Pulmonary artery endothelial cell (primary cell): Measurements from ENCODE around the gene PRKCSH. TPM values are rescaled to one million over a fixed set of nuclear protein-coding genes. Genes with fewer than 3 reads are reported as not detected.
"Not testable (repeated sequence)": the region's sequence is repeated elsewhere in the genome, so short reads cannot be mapped to it uniquely, and the experiment has no call there.

Experiments used
- DNase-seq: peaks from one replicate; pipeline ENCODE4 v3.0.0-alpha.2; 2011; ENCODE audit warnings: low read depth, low spot score
- total RNA-seq: library from RNA; depleted of rRNA; stranded (reverse); fragments of >200 nt; gene quantifications from 2 replicates; pipeline ENCODE4 v1.2.3, GENCODE V29; 2014

PRKCSH gene
- total RNA-seq, 1 donor from 2014 or later: 154 TPM

DNA sequence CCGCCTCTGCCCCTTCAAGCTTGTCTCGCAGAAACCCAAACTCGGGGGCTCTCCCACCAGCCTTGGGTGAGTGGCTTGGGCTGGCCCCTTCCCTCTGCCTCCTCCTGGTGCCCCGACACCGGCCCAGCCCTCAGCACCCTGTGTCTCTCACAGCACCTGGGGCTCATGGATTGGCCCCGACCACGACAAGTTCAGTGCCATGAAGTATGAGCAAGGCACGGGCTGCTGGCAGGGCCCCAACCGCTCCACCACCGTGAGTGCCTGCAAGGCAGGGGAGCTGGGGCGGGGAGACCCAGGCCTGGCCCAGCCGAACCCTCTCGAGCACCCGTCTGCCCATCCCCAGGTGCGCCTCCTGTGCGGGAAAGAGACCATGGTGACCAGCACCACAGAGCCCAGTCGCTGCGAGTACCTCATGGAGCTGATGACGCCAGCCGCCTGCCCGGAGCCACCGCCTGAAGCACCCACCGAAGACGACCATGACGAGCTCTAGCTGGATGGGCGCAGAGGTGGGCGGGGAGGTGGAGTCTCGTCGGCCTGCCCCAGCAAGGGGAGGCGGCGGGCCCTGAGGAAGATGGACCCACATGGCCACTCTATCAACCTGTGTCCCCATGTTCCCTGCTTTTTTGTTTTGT is 13.6 kb downstream of the PRKCSH start:
- DNase-seq: no peak

DNA sequence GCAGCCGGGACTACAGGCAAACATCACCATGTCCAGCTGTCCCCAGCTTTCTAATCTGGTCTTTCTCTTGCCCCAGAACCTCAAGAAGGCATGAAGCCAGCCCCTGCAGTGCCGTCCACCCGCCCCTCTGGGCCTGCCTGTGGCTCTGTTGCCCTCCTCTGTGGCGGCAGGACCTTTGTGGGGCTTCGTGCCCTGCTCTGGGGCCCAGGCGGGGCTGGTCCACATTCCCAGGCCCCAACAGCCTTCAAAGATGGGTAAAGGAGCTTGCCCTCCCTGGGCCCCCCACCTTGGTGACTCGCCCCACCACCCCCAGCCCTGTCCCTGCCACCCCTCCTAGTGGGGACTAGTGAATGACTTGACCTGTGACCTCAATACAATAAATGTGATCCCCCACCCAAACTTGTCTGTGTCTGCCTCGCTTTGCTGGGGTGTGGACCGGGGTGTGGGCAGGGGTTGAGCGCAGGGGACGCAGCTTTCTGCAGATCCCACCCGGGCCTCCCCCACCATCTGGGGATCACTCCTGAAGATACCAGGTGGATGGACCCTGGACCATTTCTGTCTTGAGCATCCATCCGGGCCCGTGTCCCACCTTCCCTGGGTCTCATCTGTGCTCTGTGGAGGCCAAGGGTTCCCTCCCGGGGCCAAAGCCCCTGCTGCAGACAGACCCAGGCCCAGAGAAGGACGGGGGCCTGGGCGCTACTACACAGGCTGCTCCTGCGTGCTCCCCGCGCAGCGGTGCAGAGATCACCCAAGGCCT is 15.3 kb downstream of the PRKCSH start:
- no peak for DNase-seq

DNA sequence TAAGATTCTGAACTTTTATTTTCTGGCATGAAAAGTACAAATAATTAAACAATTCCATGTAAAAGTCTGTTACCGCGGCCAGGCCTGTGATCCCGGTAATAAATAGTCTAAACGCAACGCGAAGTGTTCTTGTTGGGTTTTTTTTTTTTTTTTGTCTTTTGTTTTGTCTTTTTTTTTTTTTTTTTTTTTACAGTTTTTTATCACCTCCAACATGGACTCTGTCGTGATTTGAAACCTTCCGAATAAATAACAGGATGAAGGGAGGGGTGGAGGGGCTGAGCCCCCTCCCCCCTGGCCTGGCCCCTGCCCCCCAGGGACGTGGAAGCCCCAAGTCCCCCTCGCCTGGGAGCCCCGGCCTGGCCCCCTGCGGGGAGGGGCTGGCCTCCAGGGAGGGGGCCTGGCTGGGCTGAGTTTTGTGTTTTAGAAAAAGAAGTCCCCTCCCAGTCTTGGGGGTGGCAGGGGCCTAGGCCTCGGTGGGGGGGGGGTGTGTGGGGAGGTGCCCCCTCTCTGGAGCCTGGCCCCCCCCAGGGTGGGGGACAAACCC is 16.0 kb downstream of the PRKCSH start:
- no peak for DNase-seq

DNA sequence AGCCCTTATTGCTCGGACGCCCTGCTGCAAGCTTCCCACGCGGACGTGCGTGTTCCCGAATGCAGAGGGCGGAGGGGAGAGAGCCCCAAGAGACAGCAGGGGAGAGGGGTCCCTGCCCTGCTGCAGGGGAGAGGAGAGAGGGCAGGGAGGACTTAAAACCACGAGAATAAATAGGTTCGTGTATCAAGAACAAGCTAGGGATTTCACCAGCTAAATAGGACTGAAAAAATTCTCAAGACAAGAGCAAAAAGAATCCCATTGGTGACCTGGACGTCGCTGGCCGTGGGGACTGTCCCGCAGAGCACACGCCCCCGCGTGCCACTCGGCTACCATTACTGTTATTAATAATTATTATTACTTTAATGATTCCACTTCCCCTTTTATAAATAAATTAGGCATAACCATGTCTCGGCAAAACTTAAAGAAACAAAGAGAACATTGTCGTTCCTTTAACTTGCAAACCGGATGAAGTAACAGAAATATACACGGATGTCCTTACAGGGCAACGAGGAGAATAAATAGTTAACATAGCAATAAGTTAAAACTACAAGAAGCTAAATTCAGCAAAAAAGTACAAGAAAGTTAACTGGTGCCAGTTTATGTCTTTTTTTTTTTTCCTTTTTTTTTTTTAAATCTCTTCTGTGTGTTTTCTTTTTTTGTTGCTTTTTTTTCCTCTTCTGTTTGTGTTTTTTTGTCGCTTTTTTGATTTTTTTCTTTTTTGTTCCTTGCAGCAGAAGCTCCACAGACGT is 16.6 kb downstream of the PRKCSH start:
- DNase-seq: no peak

DNA sequence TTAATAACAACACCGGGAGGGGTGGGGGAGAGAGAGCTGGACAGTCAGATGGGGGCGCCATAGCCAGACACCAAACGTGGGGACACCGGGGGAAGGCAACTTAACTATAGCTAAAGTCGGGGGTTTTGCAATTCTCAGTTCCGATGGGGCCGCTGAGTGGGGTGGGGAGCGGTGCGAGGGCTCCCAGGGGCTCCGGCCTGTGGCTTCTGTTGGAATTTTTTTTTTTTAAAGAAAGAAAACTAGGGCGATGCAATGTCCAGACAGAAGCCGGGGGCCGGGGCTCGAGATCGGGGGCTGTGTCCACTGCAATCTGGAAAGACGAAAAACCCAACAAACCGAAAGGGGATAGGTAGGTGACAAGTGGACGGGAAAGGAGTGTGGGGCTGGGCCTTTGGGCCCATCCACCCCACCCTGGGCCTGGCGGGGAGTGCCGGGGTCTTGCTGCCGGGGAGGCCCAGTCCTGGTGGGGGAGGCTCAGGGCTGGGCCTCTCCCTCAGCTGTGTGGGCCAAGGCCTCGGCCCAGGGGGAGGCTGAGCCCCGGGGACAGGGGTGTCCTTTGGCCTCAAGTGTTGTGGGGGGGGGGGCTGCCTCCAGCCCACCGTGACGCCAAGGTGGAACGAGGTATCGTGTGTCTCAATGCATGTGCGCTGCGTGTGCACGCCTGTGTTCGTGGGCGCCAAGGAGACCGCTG is 17.3 kb downstream of the PRKCSH start:
- DNase-seq: no peak

DNA sequence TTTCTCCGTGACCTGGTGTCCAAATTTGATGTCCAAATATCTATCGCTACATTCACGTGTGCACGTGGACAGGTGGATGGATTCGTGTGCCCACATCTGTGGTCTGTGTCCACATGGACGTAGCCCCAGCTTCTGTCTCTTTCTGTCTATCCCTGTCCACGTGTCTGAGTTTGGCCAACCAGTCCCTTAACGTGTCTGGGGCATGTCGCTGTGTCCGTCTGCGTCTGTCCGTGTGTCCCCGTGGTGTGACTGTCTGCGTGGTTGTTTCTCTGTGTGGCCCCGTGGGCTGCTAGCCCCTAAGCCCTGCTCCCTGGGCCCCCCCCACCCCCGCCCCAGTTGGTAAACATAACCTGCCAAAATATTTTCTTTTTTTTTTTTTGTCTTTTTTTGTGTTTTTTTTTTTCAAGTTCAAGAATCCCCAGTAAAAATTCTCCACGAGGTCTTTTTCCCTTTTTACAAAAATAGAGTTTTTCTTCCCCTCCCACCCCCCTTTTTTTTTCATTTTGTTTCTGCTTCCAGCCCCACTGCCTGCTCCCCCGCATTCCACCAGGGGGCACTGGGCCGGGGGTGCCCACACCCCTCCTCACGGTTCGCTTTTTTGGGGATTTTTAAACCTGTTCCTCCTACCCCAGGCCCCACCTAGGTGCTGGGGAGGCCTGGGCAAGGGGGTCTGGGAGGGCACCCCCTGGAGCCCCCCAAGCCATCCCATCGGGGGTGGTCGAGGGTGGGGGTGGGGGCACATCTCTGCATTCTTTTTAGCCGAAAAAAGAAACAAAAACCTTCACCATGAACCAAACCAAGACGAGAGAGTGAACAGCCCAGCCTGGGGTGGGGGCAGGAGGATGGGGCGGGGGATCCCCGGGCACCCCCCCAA is 18.3 kb downstream of the PRKCSH start:
- DNase-seq: no peak

DNA sequence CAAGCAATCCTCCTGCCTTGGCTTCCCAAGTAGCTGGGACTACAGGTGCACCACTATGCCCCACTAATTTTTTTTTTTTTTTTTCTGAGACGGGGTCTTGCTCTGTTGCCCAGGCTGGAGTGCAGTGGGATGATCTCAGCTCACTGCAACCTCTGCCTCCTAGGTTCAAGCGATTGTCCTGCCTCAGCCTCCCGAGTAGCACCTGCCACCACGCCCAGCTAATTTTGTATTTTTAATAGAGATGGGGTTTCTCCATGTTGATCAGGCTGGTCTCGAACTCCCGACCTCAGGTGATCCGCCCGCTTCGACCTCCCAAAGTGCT is 19.8 kb downstream of the PRKCSH start:
- not testable (repeated sequence) for DNase-seq

DNA sequence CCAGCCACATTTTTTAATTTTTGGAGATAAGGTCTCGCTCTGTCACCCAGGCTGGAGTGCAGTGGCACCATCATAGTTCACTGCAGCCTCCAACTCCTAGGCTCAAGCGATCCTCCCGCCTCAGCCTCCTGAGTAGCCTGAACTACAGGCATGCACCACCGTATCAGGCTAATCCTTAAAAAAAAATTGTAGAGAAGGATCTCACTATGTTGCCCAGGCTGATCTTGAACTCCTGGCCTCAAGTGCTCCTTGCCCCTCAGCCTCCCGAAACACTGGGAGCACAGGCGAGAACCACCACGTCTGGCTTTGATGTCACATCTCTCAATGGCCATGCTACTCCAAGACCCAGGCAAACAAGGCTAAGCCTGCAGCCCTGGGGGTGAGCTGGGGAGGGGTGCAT is 21.2 kb downstream of the PRKCSH start:
- DNase-seq: no peak

DNA sequence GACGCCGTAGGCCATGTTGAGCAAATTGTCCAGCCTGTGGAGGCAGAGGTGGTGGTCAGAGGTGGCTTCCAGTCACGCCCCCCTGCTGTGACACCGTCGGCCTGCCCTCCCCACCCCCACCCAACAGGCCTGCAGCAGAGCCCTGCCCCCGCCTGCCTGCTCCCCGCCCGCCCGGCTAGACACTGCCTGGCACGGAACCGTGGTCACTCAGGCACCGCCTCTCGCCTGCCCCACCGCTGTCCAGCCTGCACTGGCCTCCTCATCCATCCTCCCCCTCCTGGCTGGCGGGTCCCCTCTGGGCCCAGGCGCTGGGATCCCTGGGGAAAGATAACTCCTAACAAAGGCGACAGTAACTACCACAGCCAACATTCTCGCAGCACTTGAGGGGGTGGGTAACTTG is 21.7 kb downstream of the PRKCSH start:
- no peak for DNase-seq

DNA sequence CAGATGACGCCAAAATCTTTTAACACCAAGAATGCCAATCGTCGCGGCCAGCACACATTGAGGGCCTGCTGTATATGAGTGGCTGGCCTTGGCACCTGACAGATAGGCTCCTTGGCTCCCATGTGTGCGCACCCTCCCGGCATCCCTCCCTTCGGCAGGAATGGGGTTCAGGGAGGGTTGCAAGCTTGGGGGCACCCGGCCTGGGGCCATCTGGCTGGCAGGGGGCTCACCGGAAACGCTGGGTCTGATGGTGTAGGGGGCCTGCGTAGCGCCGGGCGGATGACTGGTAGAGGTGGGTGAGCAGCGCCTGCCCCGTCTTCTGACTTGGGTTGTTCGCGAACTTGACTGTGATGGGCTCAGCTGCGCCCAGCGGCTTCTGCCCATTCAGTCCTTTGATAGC is 22.4 kb downstream of the PRKCSH start:
- DNase-seq: no peak

DNA sequence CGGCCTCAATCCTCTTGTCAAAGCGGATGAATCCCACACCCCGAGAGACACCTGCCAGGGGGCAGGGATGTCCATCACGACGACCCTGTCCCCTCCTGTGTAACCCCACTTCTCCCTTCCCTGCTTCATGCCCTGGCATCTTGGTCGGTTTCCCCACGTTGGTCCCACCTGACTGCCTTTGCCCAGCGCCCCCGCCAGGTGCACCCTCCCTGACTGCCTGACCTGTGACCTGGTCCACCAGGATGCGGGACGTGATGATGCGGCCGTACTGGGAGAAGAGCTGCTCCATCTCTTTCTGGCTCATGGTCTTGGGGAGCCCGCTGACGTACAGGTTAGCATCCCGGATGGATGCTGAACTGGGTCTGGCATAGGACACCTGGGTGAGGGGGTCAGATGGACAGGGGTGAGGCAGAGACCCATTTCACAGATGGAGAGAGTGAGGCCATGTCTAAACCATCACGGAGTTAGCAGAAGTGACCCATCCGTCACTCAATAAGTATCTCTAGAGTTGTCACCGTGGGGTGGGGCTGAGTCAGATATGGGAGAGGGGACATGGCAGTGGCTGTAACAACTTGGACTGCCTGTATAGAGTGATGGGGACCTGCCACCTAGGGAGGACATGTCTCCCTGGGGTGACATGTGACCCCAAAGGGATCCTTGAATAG is 22.9 kb downstream of the PRKCSH start:
- no peak for DNase-seq

DNA sequence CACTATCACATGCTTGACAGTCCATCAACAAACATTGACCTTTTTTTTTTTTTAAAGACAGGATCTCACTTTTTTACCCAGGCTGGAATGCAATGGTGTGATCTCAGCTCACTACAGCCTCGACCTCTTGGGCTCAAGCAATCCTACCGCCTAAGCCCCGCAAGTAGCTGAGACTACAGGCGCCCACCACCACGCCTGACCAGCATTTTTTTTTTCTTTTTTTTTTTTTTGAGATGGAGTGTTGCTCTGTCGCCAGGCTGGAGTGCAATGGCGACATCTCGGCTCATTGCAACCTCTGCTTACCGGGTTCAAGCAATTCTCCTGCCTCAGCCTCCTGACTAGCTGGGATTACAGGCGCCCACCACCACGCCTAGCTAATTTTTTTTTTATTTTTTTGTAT is 23.5 kb downstream of the PRKCSH start:
- not testable (repeated sequence) for DNase-seq

DNA sequence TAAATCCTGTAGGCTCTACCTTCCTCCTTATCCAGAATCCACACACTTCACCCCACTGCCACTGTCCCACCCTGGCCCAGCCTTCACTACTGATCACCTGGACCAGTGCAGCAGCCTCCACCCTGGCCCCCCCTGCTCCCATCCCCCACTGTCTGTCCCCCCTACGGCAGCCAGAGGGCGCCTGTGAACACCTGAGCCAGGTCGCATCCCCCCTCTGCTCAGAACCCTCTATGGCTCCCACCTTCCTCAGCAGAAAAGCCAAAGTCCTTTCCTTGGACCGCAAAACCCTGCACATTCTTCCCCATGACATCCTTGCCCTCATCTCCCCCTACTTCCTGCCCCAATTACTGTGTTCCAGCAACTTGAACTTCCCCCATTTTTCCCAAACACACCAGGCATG is 24.8 kb downstream of the PRKCSH start:
- no peak for DNase-seq

DNA sequence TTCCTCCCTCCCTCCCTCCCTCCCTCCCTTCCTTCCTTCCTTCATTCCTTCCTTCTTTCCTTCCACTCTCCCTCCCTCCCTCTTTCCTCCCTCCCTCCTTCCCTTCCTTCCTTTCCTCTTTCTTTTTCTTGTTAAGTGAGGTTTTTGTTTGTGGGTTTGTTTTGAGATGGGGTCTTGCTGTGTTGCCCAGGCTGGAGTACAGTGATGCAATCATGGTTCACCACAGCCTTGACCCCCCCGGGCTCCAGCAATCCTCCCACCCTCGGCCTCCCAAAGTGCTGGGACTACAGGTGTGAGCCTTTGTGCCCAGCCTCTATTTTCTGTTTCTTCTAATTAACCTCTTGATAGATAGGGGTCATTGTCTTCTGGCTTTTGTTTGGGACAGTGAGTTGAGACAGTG is 26.0 kb downstream of the PRKCSH start:
- DNase-seq: no peak

DNA sequence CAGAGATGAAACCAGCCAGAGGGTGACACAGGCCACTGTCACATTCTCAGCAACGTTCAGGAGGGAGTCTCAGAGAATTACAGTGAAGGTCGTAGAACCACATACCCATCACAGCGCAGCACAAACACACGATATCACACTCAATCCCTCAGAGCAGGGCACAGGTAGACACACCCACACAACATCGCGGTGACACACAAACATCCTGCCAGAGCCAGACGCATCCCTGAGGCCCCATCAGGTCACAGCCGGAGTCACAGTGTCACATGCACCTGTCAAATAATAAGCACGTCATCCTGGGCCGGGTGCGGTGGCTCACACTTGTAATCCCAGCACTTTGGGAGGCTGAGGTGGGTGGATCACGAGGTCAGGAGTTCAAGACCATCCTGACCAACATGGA is 28.0 kb downstream of the PRKCSH start:
- DNase-seq: no peak

DNA sequence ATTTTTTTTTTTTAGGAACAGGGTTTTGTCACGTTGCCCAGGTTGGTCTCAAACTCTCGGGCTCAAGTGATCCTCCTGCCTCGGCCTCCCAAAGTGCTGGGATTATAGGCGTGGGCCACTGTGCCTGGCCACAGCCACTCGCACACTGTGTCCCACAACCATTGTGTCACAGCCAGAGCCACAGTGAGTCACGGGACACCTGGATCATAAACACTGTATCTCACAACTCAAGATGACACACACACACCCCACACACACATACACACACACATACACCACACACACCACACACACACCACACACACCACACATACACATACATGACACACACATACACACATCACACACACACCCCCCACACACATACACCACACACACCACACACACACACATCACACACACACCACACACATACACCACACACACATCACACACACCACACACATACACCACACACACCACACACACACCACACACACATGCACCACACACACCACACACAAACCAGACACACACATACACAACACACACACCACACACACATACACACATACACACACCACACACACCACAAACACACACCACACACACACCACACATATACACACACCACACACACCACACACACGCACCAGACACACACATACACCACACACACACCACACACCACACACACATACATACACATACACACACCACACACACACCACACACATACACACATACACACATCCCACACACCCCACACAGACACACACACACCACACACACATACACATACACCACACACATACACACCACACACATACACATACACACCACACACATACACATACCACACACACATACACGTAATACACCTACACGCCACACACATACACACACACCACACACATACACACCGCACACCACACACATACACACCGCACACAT is 29.2 kb downstream of the PRKCSH start:
- DNase-seq: no peak

DNA sequence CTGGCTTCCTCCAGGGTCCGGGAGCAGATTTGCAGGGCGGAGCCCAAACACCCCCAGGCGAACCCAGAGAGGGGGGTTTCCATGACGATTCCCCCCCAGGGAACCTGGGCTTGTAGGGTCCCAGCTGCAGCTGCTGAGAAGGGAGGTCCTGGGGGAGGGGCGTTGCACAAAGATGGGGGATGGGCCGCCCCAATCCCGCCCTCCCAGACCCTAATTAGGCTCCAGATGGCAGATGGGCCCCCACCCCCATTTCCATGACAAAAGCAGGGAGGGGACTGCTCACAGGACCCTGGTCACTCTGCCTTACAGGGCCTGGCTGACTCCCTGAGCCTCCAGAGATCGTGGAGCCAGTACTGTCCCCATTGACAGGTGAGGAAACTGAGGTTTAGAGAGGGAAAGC is 30.2 kb downstream of the PRKCSH start:
- DNase-seq: no peak

DNA sequence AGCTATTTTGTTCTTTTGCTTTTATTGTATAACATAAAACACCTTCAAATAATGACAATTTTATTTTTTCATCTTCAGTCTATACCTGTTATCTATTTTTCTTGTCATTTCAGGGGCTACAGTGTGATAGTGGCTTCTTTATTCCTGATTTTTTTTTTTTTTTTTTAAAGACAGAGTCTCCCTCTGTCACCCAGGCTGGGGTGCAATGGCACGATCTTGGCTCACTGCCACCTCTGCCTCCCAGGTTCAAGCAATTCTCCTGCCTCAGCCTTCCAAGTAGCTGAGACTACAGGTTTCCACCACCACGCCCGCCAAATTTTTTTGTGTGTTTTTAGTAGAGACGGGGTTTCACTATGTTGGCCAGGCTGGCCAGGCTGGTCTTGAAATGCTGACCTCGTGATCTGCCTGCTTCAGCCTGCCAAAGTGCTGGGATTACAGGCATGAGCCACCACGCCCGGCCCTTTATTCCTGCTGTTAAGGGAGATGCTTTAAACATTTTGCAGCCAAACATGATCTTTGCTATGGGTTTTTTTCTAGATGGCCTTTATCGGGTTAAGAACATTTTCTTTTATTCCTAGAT is 32.9 kb downstream of the PRKCSH start:
- not testable (repeated sequence) for DNase-seq

DNA sequence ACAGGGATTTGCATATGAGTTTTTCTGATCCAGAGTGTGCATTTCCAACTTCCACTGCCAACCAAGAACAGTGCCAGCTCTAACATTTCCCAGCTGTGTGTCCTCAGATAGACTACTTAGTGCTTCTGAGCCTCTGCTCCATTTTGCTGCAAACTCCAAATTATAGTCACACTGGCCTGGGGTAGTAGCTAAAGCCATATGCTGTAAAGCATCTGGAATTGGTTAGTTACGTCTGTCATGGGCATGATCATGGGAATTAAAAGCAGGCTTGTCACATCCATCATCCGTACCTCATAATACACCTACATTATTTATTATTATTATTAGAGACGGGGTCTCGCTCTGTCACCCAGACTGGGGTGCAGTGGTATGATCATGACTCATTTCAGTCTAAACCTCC is 38.3 kb downstream of the PRKCSH start:
- no peak for DNase-seq
